Mucosa of gallbladder (tissue), 1 donor: ENCODE results near the gene CITED2. TPM values are rescaled to one million over a fixed set of nuclear protein-coding genes. Genes with fewer than 3 reads are reported as not detected.

ENCODE experiments used
- DNase-seq: peaks from one replicate; pipeline ENCODE4 v3.0.0-alpha.2; 2020; ENCODE audit warnings: low spot score
- total RNA-seq: library from RNA; stranded (reverse); gene quantifications from one replicate; pipeline ENCODE4 v1.2.1, GENCODE V29; 2021
- donor health status: DM: no; HTN: no; CAD: no.

Gene CITED2
- total RNA-seq, 1 donor from 2014 or later, result 176 TPM

DNA sequence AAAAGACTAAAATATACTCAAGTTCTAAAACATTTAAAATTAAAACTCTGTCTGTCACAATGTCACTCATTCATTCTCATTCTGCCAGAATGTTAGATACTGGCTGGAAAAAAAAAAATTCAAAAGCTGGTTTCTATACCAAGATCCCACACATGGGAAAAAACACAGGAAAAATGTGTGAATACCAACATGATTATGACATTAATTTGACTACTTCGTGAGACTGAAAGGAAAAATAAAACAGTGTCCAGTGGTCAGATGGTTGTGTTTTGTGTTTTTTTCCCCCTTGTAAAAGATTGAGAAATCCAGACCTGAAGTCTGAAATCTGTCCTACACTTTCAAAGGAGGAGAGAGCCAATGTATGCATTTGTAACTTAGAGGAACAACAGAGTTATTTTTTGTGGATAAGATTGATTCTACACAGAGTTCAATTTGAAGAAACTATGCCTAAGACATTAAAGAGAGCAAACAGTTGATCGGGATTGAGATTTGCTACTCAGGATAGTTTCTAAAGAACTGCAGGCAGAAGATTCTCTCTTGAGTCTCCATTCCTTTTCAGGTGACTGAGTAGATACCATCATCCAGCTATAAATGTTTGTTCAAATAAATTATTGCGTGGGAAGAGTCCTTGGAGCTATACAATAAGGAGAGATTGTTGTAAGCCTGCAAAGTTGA, 43.5 kb downstream of the CITED2 start:
- DNase-seq, result no peak

DNA sequence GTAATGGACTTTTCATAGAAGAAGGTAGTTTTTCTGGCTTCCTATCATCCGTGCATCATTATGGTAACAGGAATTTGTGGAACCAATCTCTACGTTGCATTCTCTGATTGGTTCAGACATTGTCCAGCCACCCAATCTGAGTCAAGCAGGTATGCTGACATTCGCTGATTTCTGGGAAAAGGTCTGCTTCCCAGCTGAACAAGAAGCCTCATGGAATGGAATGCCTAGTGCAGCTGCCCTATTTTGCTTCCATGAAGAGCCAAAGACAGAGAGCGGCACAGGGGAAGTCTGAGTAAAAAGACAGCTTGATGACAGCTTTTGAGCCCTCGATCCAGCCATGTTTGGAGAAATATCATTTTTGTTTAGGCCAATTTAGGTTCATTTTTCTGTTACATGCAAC, 44.1 kb downstream of the CITED2 start:
- no peak for DNase-seq

DNA sequence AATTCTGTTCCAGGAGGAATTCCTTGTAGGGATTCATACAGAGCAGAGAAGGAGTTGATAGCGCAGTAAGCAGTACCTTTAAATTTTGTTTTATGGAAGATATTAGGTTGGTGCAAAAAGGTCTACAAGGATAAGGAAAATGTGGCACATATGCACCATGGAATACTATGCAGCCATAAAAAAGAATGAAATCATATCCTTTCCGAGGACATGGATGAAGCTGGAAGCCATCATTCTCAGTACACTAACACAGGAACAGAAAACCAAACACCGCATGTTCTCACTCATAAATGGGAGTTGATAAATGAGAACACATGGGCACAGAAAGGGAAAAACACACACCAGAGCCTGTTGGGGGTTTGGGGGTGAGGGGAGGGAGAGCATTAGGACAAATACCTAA, 45.2 kb downstream of the CITED2 start:
- DNase-seq, result no peak

DNA sequence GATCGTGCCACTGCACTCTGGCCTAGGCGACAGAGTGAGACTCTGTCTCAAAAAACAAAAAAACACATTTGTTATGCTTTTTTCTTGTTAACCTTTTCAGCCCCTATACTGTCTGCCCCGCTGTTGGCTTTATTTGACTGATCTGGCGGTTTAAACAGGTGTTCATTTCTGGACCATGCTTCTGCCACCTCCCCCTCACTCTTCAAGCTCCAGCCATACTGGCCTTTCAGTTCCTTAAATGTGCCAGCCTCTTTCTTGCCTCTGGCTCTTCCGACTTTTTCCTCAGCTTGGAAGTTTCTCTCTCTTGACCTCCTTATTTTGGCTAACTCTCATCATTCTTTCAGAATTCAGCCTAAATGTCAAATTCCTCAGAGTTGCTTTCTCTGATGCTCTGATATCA, 47.4 kb downstream of the CITED2 start:
- DNase-seq, result no peak

DNA sequence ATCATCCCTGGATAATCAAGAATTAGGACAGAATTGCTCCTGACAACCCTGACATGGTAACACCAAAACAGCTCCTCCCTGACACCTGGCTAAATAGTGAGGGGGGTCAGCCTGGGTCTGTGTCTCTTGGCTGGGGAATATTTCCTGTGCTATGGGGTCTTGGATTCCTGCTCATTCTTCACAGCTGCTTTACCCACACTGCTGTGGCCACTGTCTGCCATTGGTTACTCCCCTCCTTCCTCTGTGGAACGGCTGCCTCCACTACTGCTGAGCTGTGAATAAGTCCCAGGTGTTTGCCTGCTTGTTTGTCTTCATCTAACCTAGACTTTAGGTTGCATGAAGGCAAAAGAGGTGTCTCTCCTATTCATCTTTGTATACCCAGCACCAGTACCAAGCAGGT, 48.8 kb downstream of the CITED2 start:
- DNase-seq, result no peak

- no peak for DNase-seq
Measured at GRCh38 chr6:139325125-139325524, 49.3 kb downstream of the CITED2 start.

DNA sequence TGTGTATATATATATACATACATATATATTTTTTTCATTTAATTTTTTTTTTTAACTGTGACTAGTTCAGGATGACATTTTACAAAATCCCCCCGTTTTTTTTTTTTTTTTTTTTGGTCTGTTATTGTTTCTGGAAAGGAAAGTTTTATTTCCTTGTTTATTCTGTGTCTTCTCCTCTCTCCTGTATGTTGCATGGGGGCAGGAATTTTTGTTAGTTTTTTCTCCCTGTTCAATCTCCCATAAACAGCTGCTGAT, 50.2 kb downstream of the CITED2 start:
- no peak for DNase-seq

DNA sequence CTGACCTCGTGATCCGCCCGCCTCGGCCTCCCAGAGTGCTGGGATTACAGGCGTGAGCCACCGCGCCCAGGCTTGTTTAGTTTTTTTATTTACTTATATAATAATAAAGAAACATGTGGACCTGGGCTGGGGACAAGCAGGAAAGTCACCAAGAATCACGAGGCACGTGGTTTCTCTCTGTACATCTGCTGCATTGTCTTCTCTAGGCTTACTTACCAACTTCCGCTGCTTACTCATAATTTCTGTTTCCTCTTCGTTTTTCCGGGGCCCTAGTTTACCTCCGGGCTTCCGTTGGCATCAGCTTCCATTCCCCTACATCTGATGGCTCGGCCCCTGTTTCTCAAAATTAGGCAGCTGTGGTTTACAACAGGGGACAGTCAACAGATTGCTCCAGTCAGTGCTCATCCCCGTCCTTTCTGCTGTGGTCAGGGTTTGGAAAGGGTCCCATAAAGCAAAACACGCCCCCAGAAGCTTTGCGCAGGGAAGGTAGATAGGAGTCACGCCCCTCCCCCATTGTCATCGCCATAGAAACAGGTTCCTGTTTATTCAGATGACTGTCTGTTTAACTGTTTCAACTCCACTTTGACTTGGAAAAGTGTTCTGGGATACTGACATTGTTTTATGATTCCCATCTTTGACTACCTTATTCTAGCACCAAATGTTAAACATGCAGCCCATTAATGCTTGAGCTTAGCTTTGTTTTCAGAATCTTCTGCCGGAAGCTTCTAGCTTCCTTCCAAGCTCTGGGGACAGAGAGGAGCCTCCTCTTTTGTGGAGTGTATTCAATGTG, 50.7 kb downstream of the CITED2 start:
- peak; percentile 82 for DNase-seq

Other genes with a start within 250 kb of the CITED2 start
- gene HECA, start 239.6 kb downstream of the CITED2 start, total RNA-seq, result 31.8 TPM
- 0.75 TPM for gene TXLNB, start 82.7 kb downstream of the CITED2 start, total RNA-seq